Measurements from ENCODE around the gene H1-8.

H1-8 gene

DNA sequence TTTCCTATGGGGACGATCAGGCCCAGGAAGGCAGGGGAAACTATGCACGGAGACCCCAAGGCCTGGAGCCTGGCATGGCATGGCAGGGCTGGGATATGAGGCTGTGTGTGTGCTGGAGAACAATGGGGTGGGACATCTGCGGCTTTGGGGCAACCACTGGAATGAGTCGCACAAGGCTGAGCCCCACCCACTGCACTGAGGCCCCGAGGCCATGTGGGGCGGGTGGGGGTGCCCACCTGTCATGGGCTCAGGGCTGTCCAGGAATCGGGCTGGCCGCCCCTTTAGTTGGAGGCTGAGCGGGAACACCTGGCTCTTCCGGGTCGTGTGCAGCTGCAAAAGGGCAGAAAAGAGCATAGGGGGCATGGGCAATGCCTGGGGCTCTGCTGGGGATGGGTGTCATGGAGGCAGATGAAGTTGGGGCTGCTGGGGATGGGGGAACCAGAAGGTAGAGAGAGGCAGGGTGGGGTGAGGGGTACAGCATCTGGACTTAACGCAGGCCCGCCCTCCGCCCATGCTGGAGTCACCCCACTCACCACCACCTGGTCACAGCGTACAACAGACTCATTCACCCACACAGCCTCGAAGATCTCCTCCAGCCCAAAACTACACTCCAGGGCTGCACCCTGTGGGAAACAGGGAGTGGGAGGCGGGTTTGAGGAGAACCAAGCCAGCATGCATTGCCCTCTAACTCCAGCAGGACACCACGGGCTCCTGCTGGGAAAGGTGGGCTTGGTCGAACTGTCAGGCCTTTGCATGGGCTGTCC lies 32.4 kb downstream of the H1-8 start:
- no peak for DNase-seq

DNA sequence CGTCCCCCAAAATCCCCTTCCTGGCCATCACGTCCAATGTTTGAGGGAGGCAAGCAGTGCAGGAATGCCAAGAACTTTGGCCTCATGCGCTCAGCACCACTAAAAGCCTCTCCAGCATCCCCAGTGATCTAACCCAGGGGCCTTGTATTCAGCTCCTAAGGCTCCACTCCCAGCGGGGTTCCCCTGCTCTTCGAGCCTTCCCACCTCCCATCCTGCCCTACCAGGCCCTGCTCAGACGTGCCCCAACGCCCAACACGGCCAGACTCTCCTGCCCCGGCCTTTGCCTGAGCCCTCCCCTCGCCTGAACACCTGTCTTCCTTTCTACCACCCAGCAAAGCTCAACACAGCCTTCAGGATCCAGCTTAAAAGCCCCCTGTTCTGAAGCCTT lies 33.0 kb downstream of the H1-8 start:
- DNase-seq: no peak

DNA sequence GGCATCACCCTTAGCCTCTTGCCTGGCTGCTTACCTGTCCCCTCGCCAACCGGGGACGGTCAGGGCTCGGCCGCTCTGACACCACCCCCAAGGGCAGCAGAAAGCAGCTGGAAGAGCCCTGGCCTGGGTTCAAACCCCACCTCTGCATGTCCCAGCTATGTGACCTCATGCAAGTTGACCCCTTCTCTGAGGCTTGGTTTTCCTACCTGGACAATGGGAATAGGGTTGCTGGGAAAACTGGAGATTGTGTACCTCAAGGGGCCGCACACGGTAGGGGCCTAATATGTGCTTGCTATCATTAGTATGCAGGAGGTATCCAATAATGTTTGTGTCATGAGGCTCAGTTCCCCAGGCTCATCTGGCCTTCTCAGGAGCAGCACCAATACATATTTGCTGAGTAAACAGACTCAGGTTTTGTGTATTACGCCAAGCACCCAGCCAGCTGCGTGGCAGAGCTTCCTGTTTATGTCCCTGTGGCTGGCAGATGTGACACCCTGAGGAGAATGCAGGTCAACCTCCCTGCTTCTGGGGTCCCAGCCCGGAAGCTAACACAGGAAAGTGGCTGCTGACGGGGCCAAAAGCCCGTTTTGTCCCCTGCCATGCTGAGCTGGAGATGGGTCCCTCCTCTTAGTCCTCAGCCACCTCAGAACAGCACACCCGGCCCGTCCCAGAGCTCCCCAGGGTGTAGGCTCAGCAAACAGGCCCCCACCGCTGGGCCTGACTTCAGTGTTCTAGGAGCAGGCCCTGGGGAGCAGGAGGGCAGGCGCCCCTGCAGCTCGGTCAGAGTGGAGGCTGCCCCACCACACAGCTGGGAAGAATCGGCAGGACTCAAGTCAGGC lies 33.8 kb downstream of the H1-8 start:
- peak; percentile 78 to 86 for DNase-seq

DNA sequence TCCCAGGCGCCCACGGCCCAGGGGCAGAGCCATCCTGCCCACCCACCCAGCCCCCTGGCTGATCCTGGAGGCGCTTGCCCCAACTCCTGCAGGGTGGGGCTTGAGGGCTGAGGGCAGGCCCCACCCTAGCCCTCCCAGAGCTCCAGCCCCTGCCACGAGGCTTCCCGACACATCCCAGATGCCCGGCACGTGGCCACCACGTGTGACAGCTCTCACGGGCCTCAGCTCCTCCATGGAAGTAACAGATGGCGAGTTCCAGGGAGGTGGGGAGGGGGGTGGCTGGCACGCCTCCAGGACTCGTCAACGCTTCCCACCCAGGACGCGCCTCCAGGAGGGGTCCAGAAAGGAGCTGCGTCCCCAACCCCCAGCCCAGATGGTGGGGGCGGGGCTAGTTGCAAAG lies 34.4 kb downstream of the H1-8 start:
- DNase-seq: no peak

DNA sequence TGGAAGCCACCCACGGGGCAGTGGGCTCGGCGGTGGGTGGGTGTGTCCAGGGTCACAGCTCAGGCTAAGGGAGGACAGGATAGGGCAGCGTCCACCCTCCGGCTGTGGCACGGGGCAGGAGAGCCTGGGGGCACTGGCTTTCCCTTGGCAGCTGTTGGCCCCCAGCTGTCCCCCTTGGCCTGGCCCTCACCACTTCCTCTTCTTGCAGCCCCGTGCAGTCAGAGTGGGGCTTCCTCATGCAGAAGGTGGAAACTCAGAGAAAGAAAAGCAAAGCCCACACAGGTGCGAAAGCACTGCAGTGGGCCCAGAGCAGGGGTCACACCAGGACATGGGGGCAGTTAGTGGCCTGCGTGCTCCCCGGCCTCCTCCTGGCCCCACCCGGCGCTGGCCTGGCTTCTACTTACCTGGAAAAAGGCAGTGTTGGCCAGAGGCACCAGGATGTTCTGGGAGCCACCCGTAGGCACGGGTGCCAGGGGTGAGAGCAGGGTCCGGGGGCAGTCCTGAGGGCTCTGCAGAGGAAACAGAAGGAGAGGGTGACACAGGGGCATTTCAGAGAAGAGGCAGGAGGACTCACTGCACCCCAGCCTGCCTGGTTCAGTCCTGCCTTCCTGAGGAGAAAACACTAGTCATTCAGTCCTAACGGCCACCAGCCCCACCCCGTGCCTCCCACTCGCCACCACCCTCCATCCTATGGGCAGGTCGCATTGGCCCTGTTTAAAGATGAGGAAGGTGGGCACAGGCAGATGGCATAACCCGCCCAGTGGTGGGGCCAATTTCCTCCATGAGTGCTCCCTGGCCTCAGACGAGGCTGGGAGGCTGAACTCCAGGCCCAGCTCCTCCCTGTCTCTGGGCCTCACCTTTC lies 35.2 kb downstream of the H1-8 start:
- DNase-seq: peak; percentile 16 to 68

DNA sequence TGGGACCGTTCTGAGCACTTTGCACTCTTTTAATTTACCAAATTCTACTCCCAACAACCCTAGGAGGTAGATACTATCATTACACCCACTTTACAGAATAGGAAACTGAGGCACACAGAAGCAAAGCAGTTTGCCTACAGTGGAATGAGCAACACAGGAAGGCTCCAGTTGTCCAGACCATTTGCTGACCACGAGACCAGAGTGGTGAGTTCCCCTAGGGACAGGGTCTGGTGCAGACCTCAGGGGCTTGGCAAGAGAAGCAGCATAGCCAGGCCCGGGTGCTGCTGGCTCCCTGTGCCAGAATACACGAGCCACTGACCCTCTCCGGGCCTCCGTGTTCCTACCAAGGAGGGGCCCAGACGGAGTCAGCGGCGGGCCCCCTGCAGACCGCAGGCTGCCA lies 37.0 kb downstream of the H1-8 start:
- DNase-seq: no peak

DNA sequence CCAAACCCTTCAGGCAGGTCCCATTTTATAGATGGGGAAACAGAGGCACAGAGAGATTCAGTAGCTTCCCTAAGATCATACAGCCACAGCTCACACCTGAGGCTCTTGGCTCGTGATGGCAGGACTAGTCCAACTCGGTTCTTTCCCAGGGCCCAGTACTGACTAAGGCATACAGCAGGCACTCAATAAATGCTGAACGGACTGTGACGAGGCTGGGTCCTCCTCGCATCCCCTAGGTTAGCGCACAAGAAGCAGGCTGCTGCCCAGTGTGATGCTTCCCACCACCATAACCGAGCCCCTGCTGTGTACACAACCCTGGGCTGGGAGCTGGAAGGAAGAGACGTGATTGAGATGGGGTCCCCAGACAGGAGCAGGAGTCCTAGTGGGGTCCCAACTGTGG lies 38.6 kb downstream of the H1-8 start:
- no peak for DNase-seq

DNA sequence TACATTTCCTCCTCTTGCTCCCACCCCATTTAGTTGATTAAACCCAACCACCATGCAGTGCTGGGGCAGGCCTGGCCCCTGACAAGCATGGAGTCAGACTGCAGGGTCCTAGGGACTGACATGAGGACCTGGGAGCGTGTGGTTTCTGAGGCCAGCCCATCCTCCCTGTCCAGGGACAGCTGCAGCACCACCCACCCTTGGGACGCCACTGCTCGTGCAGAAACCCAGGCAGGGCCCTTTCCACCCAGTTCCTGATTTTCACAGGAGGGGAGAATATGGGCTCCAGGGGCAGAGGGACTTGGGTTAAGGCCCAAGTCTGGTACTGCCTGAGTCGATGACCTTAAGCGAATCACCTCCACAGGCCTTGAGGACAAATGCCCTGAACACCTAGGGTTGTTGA lies 39.8 kb downstream of the H1-8 start:
- DNase-seq: no peak

DNA sequence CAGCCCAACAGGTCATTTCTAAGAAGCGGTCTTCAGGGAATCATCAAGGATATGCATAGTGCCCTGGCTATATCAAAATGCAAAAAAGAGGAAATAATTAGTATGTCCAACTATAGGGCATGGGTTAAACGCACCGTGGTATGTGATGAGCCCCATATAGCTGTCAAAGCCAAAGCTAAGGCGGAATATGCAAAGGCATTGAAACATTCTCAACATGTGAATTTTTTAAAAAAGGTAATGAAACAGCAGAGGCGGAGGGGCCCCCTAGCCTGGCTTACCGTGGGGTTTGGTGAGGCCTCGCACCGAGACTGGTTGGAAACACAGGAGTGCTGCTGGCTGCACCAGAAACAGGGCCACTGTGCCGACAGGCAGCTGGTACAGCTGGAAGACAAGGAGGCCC lies 40.3 kb downstream of the H1-8 start:
- DNase-seq: no peak

DNA sequence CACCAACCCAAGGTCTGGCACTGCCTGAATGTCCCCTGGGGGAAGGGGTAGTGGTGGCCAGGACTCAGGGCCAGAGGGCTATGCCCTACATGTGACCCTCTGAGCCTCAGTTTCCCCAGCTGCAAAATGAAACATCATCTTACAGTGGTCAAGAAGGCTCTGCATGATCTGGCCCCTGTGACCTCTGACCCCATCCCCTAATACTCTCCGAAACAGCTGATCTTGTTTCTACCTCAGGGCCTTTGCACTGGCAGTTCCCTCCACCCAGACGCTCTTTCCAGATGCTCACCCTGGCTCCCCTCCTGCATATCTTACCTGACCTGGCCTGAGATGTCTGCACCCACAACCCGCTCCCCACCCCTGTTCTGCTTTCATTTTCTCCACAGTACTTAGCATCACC lies 41.7 kb downstream of the H1-8 start:
- DNase-seq: no peak

DNA sequence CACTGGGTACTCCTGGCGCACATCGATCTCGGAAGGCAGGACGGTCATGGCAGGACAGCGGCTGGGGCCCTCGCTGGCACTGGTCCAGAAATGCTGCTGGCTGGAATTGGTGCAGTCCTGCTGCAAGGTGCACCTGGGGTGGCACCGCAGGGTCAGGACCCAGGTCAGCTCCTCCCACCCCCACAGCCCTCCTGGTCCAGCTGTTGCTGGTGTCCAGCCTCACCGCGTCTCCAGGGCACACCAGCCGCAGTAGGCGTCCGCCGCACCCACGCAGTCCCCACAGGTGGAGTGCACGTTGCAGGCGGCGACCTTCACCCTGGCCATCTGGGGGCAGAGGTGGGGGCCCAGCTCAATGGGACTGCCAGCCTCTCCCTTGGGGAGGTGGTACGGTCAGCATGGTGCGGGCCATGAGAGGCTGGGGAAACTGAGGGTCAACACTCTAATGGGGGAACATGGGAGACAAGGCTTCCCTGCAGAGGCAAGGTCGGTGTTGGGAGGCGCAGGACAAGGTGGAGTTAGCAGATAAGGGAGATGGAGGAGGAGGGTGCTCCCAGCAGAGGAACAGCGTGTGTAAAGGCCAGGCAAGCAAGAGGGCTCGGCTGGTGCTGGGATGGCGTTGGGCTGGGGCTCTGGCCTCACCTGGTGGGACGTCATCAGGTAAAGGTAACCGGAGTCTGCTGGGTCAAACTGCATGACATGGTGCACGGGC lies 43.1 kb downstream of the H1-8 start:
- no peak for DNase-seq

DNA sequence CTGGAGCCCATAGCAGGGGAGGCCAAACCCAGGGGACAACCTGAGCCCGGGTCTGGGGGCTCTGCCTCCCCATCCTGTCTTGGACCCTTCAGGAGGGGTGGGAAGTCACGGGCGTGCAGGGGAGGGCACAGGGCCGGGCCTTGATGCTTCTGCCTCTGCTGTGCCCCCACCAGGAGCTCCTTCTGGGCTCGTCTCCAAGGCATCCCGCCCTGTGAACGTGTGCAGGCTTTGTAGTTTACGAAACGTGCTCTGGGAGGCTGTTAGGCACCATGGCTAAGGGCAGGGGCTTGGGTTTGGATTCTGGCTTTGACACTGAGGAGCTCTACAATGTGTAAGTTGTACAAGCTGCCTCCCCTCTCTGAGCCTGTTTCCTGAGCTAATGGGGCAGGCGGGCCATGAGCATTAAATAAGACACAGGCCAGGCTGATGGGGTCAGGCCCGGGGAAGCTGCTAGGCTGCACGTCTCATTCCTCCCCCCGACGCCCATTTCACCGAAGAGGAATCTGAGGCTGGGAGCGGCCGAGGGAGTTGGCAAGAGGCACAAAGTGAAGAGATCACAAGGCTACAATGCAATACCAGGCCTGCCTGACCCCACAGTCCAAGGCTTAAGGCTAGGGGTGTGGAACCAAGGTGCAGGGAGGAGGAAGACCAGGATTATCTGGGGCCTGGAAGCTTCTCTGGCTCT lies 43.9 kb downstream of the H1-8 start:
- no peak for DNase-seq

DNA sequence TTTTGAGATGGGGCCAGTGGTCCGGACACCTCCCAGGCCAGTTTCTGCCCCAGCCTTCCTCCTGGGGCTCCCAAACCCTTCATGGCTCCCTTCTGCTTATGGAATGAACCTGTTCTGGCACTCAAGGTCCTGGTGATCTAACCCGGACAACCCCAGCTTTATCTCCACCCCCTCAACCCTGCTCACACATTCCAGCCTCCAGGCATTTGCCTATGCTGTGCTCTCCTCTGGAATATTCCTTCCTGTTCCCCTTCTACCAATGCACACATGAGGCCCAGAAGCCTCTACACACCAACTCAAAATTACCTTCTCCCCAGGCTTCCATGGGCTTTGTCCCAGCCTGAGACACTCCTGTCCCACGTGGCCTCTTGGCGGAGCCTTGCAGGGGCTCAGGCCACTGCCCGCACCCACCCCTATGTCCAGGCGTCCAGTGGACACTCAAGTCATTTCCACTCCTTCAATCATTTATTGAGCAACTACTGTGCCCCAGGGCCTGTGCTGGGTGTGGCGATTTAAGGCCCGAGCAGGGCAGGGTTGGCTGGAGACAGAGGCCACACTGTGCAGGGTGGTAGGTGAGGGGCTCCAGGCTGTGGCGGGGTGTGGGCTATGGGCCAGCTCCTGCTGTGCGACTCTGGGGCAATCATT lies 44.7 kb downstream of the H1-8 start:
- DNase-seq: no peak

DNA sequence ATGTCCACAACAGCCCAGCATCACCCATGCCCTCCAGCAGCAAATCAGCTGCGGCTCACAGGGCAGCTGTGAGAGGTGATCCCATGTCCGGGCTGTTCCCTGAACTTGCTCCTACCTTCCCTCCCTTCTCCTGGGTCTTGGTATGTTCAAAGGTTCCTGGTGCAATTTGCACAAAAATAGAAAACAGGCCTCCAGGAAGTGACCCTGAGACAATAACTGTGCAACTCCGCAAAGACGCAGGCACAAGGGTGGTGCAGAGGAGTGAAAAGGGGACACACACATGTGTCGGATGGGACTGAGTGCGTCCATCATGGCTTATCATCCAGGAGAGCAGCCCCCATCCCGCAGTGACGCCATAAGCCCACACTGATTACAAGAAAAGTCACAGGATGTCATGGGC lies 47.2 kb downstream of the H1-8 start:
- no peak for DNase-seq

DNA sequence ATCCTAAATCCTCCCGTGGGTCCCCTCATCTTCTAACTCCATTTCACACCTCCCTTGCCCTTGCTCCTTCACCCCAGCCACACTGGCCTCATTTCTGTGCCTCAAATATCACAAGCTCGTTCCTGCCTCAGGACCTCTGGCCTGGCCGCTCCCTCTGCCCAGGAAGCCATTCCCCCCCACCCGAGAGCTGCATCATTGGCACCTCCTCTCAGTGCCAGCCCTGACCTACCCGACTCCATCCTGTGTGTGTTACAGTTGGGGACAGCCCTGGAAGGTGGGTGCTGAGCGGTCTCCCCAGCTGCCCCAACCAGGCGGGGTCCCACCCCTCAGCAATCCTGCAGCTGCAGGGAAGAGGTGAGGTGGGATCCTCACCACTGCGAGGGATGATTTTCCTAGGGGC lies 49.0 kb downstream of the H1-8 start:
- no peak for DNase-seq

DNA sequence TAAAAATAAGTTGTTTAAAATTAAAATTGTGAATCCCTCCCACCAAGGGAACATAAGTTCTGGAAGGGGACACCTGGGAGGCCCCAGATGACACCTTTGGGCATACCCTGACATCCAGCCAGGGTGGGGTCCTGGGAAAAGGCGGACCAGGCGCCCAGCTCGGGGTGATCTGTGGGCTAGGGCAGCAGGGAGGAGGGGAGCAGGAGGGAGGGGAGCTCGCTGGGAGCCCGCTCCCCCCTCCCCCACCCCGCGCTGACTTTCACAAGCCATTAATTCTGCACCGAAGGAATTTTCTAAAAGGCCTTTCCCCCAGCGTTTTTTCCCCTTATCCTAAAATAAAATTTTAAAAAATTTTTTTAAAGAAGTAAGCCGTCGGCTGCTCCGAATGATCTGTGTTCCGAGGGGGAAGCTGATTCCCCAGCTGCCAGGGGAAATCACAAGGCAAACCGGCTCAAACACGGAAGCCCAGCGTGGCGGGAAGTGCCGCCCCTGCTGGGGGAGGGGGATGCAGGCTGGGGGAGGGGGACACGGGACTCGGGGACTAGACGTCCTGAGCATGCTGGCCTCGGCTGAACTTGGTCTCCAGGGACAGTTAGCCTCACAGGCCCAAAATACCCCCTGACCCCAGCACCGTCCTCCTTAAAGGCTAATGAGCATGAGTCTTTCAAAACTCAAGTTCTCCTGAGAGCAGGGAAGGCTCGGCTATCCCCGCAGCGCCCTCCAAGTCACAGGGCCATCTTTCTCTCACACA lies 49.6 kb downstream of the H1-8 start:
- peak in 1 of 2 donors; percentile 21 for DNase-seq

DNA sequence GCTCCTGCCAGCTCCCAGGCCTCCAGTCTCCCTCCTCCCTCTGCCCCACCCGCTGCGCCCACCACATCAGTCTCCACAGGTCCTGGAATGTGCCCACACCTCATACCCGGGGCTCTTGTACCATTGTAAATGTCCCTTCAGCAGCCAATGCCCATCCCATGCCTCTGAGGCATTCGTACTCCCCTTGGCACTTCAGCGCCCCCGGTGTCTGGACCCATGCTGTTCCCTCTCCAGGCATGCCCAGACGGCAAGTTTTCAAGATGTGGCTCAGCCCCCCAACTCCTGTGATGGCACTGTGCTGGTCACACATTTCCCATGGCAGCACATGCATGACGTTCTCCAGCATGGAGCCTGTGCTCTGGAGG lies 50.2 kb downstream of the H1-8 start:
- DNase-seq: no peak

DNA sequence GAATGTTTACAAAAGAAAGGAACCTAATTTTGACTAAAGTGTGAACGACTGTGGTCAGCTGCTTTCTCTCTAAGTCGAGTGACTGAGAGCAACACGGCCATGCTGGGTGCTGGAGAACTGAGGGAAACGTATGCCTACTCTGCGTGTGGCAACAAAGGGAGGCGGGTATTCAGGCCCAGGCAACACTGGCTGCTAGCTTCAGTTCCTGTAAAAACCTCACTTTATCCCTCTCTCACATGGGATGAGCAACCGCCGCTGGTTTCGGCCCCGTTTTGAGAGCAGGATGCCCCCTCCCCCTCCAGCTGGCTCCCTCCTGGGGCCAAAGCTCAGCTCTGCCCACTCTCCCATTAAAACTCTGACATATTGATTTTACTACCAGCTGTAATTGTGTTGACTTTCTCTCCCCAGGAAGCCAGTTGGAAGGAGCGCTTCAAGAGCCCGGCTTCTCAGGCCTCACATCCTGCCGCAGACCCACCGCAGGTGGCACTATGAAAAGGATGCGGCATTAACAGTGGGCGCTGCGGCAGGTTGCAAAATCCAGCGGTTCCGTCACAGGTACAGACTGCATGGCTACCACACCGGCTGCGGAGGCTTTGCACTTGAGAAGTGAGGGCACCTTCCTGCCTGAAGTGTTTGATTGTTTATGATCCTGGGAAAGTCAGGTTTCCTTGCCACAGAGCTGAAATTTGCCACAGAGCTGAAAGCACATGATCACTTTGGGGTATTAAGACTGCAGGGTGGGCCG lies 50.8 kb downstream of the H1-8 start:
- DNase-seq: peak; percentile 52 to 56

DNA sequence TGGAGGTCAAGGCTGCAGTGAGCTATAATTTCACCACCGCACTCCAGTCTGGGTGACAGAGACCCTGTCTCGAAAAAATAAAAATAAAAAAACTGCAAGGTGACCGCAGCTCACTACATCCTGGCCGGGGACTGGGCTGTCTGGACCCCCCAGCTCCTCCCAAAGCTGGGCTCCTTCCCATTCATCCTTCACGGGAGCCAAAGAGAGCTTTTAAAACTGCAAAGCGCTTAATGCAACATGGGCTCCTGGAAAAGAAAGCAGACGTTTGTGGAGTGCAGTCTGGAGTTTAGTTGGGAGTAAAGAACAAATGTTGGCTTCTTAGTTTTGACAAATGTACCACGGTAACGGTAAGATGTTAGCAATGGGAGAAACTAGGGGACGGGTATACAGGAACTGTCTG lies 51.4 kb downstream of the H1-8 start:
- DNase-seq: no peak

DNA sequence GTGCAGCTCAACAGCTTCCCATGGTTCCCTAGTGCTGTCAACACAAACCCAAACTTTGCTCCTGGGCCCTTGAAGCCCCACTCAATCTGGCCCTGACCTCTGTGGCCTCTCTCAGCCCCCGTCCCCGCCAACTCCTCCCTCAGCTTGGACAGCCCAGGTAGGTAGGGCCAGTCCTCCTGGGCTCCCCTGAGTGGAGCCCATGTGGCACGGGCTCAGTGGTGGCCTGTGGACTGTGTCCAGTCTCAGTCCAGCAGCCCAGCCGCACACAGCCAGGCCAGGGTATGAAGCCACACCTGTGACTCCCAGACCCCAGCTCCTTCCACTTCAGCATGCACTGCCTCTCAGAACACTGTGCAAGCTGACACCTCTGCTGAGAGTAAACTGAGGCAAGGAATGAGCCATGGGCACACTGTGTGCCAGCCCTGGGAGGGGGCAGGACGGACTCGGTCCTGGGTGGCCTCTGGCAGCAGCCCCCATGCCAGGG lies 52.0 kb downstream of the H1-8 start:
- no peak for DNase-seq

Measured in CD4-positive, alpha-beta T cell treated with Interleukin-1 beta for 1 hour (primary cell).